Karpas-422 (cell line): ENCODE measurements around the gene BNIP3. TPM values are rescaled to one million over a fixed set of nuclear protein-coding genes. Genes with fewer than 3 reads are reported as not detected.

ENCODE experiments used
- DNase-seq: peaks from one replicate; pipeline ENCODE4 v3.0.0-alpha.2; 2015
- H2AFZ ChIP-seq: fragments of 200-600 bp; sonication (generic); 2 replicates; pipeline ENCODE4 v1.6.1; 2014; ENCODE audit warnings: antibody characterized with exemption, low read length, mixed read lengths
- H3K27ac ChIP-seq: fragments of 200-600 bp; sonication (generic); 2 replicates; pipeline ENCODE4 v1.5.1; 2014; ENCODE audit warnings: mild to moderate bottlenecking, low read length, moderate library complexity
- H3K27me3 ChIP-seq: fragments of 200-600 bp; sonication (generic); 2 replicates; pipeline ENCODE4 v1.6.1; 2014; ENCODE audit warnings: low read length, mixed read lengths
- H3K36me3 ChIP-seq: fragments of 200-600 bp; sonication (generic); 2 replicates; pipeline ENCODE4 v1.6.1; 2014; ENCODE audit warnings: low read length, mixed read lengths; ENCODE audit not compliant: insufficient read depth
- H3K4me1 ChIP-seq: fragments of 200-600 bp; sonication (generic); 2 replicates; pipeline ENCODE4 v1.6.1; 2014; ENCODE audit warnings: mild to moderate bottlenecking, low read length, mixed read lengths
- H3K4me2 ChIP-seq: fragments of 200-600 bp; sonication (generic); 2 replicates; pipeline ENCODE4 v1.6.1; 2014; ENCODE audit warnings: low read length, low read depth, mild to moderate bottlenecking; ENCODE audit not compliant: poor library complexity, severe bottlenecking
- H3K4me3 ChIP-seq: fragments of 200-600 bp; sonication (generic); 2 replicates; pipeline ENCODE4 v1.5.1; 2014; ENCODE audit warnings: mild to moderate bottlenecking, antibody characterized with exemption, low read length, mixed read lengths
- H3K79me2 ChIP-seq: fragments of 200-600 bp; sonication (generic); 2 replicates; pipeline ENCODE4 v1.6.1; 2014; ENCODE audit warnings: mild to moderate bottlenecking, low read length, mixed read lengths
- H3K9ac ChIP-seq: fragments of 200-600 bp; sonication (generic); 2 replicates; pipeline ENCODE4 v1.6.0; 2014; ENCODE audit warnings: low read length
- H3K9me2 ChIP-seq: fragments of 200-600 bp; sonication (generic), shearing (Covaris generic); replicated peaks from 2 replicates; pipeline ENCODE4 v1.6.0; 2014; ENCODE audit warnings: mild to moderate bottlenecking, low read length, moderate library complexity; ENCODE audit not compliant: insufficient read depth
- H3K9me3 ChIP-seq: fragments of 300-700, 200-600 bp; sonication (generic); 2 replicates; pipeline ENCODE4 v1.6.1; 2014; ENCODE audit warnings: low read length, mixed read lengths
- H4K20me1 ChIP-seq: fragments of 200-600 bp; sonication (generic); 2 replicates; pipeline ENCODE4 v1.6.1; 2014; ENCODE audit warnings: mild to moderate bottlenecking, antibody characterized with exemption, low read length, low read depth; ENCODE audit not compliant: insufficient read depth
- total RNA-seq: library from RNA; depleted of rRNA; stranded (reverse); fragments of >200 nt; shearing (Covaris generic); gene quantifications from 2 replicates; pipeline ENCODE4 v1.2.3, GENCODE V29; 2014; ENCODE audit warnings: low replicate concordance

BNIP3 gene
- total RNA-seq, 1 experiment from 2014 or later: not detected

DNA sequence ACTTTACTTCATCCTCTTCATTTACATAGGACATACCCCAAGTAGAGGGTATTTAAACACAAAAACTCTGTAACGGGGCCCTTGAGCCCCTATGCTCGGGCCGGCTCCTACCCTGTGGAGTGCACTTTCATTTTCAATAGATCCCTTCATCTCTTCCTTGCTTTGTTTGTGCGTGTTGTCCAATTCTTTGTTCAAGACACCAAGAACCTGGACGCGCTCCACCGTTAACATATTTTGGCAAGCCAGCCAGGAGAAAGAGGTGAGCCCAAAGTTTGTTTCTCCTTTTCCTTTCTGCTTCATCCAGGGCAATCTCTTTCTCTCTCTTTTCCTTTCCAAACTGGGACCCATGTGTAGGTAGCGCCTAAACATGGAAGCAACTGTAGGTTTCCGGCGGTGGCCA lies 26.0 kb upstream of the BNIP3 start:
- Histone ChIP-seq H3K9me3 (no peaks in the 10 kb centered on the region), H3K27me3 (no peaks in the 10 kb centered on the region), H3K79me2 (no peaks in the 10 kb centered on the region), H3K27ac (no peak overlapping the region), H2AFZ (no peak overlapping the region), H3K4me3 (no peak overlapping the region), H4K20me1 (no peaks in the 10 kb centered on the region), H3K4me1 (no peaks in the 10 kb centered on the region), H3K9me2 (no peaks in the 10 kb centered on the region), H3K9ac (no peak overlapping the region), H3K4me2 (no peak overlapping the region), H3K36me3 (no peaks in the 10 kb centered on the region)
- DNase-seq: no peak

DNA sequence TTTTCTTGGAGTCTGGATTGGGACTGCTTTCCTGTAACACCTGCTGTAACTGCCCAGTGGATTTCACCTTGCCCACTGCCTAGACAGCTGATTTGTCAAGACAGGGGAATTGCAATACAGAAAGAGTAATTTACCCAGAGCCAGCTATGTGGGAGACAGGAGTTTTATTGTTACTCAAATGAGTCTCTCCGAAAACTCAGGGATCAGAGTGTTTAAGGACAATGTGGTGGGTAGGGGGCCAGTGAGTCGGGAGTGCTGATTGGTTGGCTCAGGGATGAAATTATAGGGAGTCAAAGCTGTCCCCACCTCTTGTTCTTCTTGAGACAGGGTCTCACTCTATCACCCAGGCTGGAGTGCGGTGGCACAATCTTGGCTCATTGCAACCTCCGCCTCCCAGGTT lies 25.2 kb upstream of the BNIP3 start:
- H3K79me2 ChIP-seq: no peaks in the 10 kb centered on the region
- no peak overlapping the region for H3K4me2 ChIP-seq
- H3K9ac ChIP-seq: no peak overlapping the region
- no peak overlapping the region for H3K4me3 ChIP-seq
- no peaks in the 10 kb centered on the region for H3K27me3 ChIP-seq
- H3K9me3 ChIP-seq: no peaks in the 10 kb centered on the region
- H3K4me1 ChIP-seq: no peaks in the 10 kb centered on the region
- no peaks in the 10 kb centered on the region for H3K36me3 ChIP-seq
- H3K9me2 ChIP-seq: no peaks in the 10 kb centered on the region
- H4K20me1 ChIP-seq: no peaks in the 10 kb centered on the region
- no peak for DNase-seq
- no peak overlapping the region for H3K27ac ChIP-seq
- H2AFZ ChIP-seq: no peak overlapping the region

DNA sequence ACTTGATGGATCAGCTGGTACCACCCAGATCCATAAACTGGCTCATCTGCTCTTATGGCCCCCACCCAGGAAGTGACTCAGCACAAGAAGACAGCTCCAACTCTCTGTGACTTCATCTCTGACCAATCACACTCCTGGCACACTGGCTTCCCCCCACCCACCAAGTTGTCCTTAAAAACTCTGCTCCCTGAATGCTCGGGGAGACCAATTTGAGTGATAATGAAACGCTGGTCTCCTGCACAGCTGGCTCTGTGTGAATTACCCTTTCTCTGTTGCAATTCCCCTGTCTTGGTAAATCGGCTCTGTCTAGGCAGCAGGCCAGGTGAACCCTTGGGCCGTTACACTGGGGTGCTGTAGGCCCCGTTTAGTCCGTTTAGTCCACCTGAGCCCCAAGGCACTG lies 23.4 kb upstream of the BNIP3 start:
- no peaks in the 10 kb centered on the region for H3K9me3 ChIP-seq
- H3K4me2 ChIP-seq: no peak overlapping the region
- no peak overlapping the region for H3K4me3 ChIP-seq
- H3K4me1 ChIP-seq: peaks cover 8% of the 10 kb centered on the region
- no peak overlapping the region for H3K27ac ChIP-seq
- no peaks in the 10 kb centered on the region for H3K27me3 ChIP-seq
- H3K36me3 ChIP-seq: no peaks in the 10 kb centered on the region
- H3K9me2 ChIP-seq: no peaks in the 10 kb centered on the region
- DNase-seq: no peak
- H4K20me1 ChIP-seq: no peaks in the 10 kb centered on the region
- no peaks in the 10 kb centered on the region for H3K79me2 ChIP-seq
- no peak overlapping the region for H3K9ac ChIP-seq
- H2AFZ ChIP-seq: no peak overlapping the region

DNA sequence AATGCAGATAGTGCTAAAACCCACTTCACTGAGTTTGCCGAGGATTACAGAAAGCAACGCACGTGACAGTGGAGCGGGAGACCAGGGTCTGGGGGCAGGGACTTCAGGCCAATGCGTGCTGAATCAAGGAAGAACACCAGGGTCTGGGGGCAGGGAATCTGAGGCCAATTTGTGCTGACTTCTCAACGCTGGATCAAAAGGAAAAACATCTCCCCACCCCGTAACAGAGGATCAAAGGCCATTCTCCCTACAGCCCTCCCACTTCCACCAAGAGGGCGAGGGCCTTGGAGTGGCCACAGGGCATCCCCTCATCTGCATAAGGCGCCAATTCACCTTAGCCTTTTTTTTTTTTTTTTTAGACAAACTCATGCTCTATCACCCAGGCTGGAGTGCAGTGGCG lies 22.3 kb upstream of the BNIP3 start:
- Histone ChIP-seq H3K9me2 (no peaks in the 10 kb centered on the region), H2AFZ (no peak overlapping the region)

DNA sequence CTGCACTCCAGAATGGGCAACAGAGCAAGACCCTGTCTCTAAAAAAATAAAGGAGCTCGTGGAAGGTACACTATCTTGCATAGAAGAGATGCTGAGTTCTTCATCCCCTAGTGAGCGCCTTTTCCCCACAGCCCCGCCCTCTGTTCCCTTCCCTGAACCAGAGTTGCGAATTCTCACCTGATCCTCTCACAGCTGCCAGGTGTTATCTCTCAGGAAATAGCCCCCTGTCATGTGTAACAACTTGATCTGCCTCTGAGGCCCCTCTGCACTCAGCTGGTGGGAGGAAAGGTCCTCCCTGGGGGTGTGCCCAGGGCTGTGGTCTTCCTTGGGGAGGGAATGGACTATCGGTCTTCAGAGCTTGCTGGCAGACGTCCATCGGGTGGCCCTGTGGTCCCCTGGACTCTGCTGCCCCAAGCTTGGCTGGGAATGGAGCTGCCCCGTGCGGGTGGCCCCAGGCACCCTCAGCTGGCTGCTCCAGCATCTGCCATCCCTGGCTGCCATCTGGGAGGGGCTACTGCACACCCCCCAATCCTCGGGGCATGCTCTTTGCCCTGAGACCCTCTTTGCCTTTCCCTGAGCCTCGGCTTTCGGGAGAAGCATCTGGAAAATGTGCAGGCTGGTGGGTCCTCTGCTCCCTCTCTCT lies 21.7 kb upstream of the BNIP3 start:
- no peak overlapping the region for H2AFZ ChIP-seq
- no peak overlapping the region for H3K9ac ChIP-seq
- no peaks in the 10 kb centered on the region for H3K9me2 ChIP-seq

More for the DNA sequence above, 22.3 kb upstream of the BNIP3 start:
- Histone ChIP-seq H3K4me2 (no peak overlapping the region), H3K36me3 (no peaks in the 10 kb centered on the region), H3K9me3 (no peaks in the 10 kb centered on the region), H3K27ac (no peak overlapping the region), H3K27me3 (no peaks in the 10 kb centered on the region), H3K79me2 (no peaks in the 10 kb centered on the region), H4K20me1 (no peaks in the 10 kb centered on the region), H3K4me1 (peaks cover 8% of the 10 kb centered on the region), H3K9ac (no peak overlapping the region), H3K4me3 (no peak overlapping the region)
- DNase-seq: no peak

DNA sequence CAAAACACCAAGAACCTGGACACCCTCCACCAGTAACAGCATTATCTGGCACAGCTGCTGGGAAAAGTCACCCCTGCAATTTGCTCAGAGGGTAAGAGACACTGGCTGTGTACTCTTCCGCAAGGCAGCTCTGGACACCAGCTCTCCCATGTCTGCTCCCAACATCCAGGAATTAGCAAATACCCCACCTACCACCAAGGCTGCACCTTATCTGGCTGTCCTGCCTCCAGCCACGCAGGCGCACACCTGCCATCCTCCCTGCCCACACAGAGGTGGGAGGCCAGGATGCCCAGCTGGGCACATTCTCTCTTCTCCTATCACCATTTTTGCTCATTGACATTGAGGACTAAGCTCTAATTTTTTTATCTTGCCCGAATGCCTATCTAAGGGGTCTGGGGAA lies 20.3 kb upstream of the BNIP3 start:
- Histone ChIP-seq H3K9me2 (no peaks in the 10 kb centered on the region), H3K4me2 (no peak overlapping the region), H3K27me3 (no peaks in the 10 kb centered on the region), H3K9ac (no peak overlapping the region), H3K4me3 (no peak overlapping the region), H2AFZ (no peak overlapping the region), H3K4me1 (peaks cover 15% of the 10 kb centered on the region), H3K9me3 (no peaks in the 10 kb centered on the region), H4K20me1 (no peaks in the 10 kb centered on the region), H3K36me3 (no peaks in the 10 kb centered on the region), H3K79me2 (no peaks in the 10 kb centered on the region), H3K27ac (no peak overlapping the region)
- no peak for DNase-seq

More for the DNA sequence above, 21.7 kb upstream of the BNIP3 start:
- H3K27ac ChIP-seq: no peak overlapping the region
- no peak for DNase-seq
- no peak overlapping the region for H3K4me2 ChIP-seq
- peaks cover 8% of the 10 kb centered on the region for H3K4me1 ChIP-seq
- no peak overlapping the region for H3K4me3 ChIP-seq
- H3K27me3 ChIP-seq: no peaks in the 10 kb centered on the region
- H3K9me3 ChIP-seq: no peaks in the 10 kb centered on the region
- no peaks in the 10 kb centered on the region for H3K36me3 ChIP-seq
- no peaks in the 10 kb centered on the region for H4K20me1 ChIP-seq
- no peaks in the 10 kb centered on the region for H3K79me2 ChIP-seq

DNA sequence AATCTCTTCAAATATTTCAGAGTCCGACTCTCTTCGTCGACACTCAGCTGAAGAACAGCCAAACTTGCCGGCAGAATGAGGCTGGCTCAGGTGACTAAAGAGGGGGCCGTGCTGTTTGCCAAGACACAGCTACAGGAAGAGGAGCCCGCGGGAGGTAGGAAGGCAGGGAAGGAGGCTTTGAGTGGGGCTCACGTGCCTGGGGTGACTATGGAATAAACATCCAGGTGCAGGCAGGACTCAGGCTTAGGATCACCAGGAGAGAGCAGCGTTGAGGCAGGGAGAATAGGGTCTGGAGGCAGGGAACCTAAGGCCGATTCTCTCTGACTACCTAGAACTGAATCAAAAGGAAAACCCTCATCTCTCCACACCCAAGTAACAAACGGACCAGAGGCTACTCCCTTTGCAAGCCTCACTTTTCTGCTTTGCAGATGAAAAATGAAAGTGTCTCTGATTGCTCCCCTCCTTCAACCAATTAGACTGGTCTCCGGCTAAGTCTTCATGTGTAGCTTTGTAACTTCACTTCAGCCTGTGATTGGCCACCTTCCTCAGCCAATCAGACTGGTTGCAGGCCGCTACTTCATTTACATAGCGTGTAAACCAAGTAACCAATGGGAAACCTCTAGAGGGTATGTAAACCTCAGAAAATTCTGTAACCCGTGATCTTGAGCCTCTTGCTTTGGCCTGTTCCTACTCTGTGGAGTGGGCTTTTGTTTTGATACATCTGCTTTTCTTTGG lies 19.7 kb upstream of the BNIP3 start:
- Histone ChIP-seq H2AFZ (no peak overlapping the region; the same call in 1 of the 2 replicates), H3K27ac (no peak overlapping the region), H3K4me2 (peak overlapping the region; percentile 26), H3K4me1 (peaks cover 19% of the 10 kb centered on the region), H3K9me3 (no peaks in the 10 kb centered on the region), H3K4me3 (no peak overlapping the region), H3K79me2 (no peaks in the 10 kb centered on the region), H3K36me3 (no peaks in the 10 kb centered on the region), H4K20me1 (no peaks in the 10 kb centered on the region), H3K9ac (no peak overlapping the region), H3K27me3 (no peaks in the 10 kb centered on the region), H3K9me2 (no peaks in the 10 kb centered on the region)
- peak; percentile 70 for DNase-seq

DNA sequence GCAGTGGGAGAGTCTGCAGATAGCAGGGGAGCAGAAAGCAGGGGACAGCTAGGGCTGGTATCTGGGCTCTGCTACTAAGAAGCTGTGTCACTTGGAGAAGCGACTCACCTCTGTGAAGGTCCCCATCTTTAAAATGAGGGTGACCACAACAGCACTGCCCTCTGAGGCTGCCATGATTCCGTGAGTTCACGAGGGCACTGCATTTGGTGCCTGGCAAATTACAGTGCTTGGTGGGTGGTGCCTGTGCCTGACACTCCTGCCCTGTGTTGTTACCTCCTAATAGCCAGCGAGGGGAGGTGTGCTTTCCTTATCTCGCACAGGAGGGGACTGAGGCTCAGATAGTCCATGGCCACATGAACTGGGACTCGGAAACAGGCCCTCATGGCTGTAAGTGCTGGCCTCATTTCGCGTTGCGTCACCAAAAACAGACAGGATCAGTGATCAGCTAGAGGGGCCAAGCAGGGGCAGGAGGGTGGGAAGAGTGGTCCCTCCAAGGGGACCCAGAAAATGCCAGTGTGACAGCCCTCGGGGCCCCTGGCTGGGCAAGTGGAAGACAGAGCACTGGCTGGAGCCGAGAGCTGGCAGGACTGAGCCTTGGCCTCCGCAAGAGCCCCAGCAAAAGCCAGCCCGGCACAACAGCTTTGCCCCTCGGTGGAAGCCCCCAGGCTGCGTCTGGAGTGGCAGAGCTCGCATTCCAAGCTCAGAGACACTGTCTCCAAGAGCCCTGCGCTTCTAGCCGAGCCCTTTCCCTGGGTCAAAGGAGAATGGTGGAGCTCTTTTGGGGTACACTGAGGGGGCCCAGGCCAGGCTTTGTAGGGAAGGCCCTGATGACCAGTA lies 17.3 kb upstream of the BNIP3 start:
- no peak for DNase-seq
- Histone ChIP-seq H3K9ac (no peak overlapping the region), H3K27me3 (no peaks in the 10 kb centered on the region), H3K27ac (no peak overlapping the region), H3K4me3 (no peak overlapping the region), H4K20me1 (no peaks in the 10 kb centered on the region), H3K4me1 (peaks cover 19% of the 10 kb centered on the region), H3K4me2 (no peak overlapping the region), H2AFZ (no peak overlapping the region), H3K9me3 (no peaks in the 10 kb centered on the region), H3K79me2 (no peaks in the 10 kb centered on the region), H3K36me3 (no peaks in the 10 kb centered on the region), H3K9me2 (no peaks in the 10 kb centered on the region)
